DMS153 treated with DMSO at 0.1 percent for 48 hours (cell line): ENCODE measurements around the gene UTF1.
"Not testable (repeated sequence)": the region's sequence is repeated elsewhere in the genome, so short reads cannot be mapped to it uniquely, and the experiment has no call there.

ENCODE experiments used
- DNase-seq: peaks from one replicate; lab custom pipeline; 2025; ENCODE audit not compliant: unreplicated experiment; lab: John Stamatoyannopoulos, UW

Gene UTF1

DNA sequence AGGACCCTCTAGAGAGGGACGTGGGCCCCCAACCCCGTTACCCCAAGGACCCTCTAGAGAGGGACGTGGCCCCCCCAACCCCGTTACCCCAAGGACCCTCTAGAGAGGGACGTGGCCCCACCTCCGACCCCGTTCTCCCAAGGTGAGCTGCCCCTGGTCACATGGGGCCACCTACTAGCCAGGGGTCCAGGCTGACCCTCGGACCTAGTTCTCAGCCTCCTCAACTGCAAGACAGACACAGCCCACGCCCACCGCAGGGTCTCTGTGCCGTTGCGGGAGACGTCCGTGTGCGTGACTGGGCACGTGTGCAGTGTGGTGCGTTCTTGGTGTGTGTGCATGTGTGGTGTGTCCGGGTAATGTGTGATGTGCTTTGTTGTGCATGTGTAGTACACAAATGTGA lies 21.6 kb upstream of the UTF1 start:
- DNase-seq = no peak

DNA sequence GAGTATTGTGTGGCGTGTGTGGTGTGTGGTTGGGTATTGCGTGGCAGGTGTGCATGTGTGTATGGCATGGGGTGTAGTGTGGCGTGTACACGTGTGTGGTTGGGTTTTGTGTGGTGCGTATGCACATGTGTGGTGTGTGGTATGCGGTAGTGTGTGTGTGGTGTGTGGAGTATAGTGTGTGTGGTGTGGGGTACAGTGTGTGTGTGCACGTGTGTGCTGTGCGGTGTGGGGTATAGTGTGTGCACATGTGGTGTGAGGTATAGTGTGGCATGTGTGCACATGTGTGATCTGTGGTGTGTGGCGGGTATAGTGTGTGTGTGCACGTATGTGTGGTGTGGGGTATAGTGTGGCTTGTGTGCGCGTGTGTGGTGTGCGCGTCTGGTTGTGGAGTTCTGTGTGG lies 20.9 kb upstream of the UTF1 start:
- DNase-seq = no peak

DNA sequence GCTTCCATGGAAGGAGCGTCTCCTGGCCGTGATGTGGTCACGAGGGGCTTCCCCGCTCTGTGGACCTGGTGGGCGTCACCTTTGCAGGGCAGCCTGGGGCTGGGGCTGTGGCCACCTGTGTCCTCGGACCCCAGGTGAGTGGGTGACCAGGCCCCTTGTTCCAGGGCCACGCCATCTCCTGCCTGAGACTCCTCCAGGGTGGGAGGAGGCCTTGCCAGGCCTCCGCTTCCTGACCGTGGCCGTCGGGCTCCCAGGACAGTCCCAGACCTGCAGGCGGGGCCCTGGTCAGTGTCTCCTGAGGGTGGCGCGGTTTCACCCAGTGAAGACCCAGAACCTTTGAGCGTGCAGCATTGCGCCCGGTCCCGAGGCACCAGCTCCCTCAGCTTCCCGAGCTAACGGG lies 20.4 kb upstream of the UTF1 start:
- DNase-seq = no peak

DNA sequence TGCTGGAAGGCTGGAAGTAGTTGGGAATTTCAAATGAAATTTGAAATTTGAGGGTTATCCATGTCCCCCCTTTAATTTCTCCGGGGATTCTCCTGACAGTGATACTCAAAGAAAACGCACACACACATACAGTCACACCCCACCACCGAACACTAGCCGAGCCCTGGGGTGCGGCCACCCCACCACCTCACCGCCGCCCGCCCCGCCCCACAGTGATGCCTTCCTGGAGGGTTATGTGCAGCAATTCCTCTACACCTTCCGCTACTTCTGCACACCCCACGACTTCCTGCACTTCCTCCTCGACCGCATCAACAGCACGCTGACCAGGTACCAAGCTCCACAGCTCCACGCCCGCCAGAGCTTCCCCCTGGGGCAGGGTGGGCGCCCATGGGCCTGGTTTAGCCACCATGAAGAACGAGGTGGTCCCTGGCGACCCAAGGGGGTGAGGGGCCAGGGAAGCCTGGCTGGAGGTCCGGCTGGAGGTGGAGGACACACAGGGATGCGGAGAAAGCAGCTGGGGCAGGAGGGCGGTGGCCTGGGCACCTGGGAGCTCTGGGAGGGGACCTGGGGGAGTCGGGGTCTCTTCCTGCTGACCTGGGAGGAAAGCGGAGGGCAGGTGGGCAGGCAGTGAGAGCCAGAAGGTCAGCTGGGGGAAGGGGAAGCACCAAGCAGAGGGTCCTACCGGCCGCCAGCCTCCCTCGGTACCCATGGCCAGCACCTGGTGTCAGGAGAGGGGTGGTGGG lies 19.4 kb upstream of the UTF1 start:
- no peak for DNase-seq

DNA sequence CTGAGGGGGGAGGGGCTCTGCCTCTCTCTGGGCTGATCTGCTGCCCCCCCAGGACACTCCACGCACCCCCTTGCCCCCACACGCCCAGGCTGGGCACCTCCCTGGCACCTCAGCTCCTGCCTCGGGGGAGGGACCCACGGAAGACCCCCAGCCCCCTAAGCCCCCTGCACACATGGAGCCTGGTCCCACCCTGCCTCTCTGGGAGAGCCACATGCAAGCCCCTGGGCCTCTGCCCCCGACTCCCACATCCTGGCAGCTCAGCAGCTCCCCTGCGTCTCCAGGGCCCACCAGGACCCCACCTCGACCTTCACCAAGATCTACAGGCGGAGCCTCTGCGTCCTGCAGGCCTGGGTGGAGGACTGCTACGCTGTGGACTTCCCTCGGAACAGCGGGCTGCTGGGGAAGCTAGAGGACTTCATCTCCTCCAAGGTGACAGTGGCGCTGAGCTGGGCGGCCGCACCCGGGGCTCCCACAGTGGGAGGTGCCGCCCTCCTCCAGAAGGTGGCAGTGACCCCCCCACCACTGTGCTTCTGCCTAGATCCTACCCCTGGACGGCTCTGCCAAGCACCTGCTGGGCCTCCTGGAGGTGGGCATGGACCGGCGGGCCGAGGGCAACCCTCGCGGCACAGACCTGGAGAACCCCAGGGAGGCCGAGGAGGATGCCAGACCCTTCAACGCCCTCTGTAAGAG lies 18.7 kb upstream of the UTF1 start:
- no peak for DNase-seq

DNA sequence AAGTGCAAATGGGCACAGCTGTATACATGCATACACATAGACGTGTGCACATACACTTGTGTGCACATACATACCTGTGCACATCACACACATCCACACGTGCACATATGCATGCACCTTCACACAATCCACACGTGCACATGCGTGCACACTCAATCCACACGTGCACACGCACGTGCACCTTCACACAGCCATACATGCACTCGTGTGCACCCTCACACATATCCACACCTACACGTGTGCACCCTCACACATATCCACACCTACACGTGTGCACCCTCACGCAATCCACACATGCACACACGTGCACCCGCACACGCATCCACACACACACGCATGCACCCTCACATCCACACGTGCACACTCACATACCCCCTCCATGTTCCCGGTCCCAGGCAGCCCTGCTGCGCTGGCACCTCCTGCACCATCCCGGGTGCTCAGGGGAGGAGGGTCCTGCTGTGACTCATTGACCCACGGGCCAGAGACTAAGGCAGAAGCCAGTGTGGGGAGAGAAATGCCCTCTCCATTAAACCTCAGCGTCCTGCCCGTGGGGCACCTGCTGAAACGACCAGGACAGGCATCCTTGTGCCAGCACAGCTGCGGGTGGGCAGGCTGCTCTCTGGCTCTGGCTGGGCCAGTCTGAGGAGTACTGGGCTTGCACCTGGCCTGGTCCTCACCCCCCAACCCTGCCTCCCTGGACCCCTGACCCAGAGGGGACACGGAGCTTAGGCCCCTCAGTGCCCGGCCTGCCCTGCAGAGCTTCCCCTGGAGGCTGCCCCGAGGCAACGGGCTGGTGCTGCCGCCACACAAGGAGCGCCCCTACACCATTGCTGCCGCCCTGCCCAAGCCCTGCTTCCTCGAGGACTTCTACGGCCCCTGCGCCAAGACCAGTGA lies 17.8 kb upstream of the UTF1 start:
- no peak for DNase-seq

DNA sequence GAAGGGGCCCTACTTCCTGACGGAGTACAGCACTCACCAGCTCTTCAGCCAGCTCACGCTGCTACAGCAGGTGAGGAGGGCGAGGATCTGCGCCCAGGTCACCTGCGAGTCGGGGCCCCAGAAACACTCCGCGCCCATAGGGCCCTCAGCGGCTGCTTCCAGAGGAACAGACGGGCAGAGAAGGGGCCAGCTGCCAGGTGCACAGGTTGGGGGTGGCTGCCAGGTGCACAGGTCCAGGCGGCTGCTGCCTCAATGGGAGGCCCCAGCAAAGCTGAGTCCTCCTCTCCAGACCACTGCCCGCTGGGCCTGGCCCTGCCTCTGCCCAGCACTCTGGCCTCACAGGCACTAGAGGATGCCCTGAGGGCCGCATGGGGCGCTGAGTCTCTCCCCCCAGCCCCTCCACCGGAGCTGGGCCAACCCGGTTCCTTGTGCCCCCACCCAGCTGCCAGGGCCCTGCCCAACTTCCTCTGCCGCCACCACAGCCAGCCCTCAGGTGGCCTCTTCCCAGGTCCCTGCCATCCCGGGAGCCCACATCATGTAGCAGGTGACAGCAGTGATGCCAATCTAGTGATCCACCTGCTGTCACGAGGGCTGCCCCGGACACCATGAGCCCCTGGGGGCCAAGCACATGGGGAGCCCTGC lies 17.0 kb upstream of the UTF1 start:
- no peak for DNase-seq

DNA sequence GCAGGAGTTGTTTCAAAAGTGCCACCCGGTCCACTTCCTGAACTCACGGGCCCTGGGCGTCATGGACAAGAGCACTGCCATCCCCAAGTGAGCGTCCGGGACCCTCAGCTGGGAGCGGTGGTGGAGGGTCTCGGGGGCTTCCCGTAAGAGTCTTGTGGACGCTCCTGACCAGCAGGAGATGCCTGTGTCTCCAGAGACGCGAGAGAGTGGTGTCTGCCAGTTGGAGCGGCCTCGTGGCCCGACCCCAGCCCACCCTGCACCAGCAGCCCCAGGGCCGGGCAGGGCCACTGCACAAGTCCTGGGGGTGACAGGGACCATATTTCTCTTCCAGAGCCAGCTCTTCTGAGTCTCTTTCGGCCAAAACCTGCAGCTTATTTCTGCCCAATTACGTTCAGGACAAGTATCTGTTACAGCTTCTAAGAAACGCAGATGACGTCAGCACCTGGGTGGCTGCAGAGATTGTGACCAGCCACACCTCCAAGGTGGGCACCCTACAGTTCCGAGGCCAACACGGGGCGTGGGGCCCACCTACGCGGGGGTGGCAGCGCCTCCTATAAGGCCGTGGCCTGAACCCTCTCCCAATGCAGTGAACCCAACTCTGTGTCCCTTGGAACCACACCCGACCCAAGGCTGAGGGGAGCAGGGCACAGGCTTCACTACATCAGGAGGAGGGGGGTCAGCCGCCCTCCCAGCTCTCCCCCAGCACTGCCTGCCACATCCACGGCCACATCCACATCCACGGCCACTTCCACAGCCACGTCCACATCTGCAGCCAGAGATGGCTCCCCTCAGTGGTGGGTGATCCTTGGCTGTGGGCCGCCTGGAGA lies 16.2 kb upstream of the UTF1 start:
- DNase-seq = no peak

DNA sequence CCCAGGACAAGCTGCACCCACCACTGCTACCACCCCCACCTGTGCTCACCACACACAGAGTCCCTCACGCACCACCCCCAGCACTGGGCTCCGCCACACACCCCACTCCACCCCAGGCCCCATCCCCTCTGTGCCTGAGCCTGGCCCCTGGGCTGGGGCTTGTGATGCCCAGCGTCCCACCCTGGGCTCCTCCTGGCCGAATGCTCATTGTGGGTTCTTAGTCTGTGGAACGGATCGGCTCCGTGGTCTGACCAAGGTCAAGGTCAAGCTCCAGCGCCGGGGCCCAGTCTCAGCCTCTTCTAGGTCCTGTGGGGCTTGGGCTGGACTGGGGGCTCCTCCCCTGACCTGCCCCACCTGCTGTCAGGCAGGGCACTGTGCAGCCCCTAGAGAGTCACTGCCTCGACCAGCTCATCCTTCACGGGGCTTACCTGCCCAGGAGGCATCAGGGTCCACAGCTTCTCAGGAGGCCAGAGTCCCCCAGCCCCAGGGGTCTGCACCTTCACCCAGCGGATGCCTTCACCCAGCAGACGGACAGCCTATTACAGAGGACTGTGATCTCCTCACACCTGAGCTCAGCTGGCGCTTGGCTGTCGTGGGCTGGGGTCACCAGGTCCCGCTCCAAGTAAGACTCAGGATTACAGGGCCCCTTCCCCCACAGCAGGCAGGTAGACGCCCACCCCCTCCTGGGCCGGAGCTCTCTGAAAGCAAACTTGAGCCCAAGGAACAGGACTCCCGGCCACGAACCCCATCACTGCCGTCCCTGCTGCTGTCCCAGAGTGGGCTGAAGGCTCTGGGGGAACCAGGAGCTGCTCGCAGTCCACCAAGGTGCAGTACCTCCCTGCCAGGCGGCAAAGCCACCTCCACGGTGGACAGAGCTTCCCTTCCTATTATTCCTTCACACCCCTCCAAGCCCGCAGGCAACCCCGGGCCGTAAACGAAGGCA lies 15.3 kb upstream of the UTF1 start:
- no peak for DNase-seq

DNA sequence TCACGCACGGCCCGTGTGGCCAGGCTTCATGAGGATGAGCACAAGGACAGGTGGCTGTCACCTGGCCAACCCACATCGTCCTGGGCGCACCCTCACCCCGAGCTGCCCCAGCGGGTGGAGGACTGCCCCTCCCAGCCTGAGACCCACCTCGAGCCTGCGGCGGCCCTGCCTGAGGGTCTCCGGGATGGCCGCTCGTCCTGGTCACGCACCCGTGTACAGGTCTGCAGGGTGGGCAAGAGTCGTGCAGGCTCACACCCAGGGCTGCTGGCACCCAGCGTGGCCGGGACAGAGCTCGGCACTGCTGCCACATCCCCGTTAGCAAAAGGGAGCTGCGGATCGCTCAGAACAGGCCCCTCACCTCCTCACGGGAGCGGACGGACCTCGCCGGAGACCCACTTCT lies 14.4 kb upstream of the UTF1 start:
- no peak for DNase-seq

DNA sequence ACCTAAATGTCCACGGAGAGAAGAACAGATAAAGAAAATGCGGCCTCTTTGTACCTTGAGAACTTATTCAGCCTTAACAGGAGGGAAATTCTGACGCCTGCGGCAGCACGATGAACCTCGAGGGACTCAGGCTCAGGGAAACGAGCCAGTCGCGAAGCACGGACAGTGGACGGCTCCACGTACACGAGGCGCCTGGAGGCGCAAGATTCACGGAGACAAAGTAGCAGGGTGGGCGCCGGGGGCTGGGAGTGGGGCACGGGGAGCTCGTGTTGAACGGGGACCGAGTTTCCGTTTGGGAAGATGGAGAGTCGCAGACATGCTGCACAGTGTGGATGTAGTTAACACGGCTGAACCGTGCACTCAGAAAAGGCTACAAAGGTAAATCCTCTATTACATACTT lies 13.2 kb upstream of the UTF1 start:
- no peak for DNase-seq

DNA sequence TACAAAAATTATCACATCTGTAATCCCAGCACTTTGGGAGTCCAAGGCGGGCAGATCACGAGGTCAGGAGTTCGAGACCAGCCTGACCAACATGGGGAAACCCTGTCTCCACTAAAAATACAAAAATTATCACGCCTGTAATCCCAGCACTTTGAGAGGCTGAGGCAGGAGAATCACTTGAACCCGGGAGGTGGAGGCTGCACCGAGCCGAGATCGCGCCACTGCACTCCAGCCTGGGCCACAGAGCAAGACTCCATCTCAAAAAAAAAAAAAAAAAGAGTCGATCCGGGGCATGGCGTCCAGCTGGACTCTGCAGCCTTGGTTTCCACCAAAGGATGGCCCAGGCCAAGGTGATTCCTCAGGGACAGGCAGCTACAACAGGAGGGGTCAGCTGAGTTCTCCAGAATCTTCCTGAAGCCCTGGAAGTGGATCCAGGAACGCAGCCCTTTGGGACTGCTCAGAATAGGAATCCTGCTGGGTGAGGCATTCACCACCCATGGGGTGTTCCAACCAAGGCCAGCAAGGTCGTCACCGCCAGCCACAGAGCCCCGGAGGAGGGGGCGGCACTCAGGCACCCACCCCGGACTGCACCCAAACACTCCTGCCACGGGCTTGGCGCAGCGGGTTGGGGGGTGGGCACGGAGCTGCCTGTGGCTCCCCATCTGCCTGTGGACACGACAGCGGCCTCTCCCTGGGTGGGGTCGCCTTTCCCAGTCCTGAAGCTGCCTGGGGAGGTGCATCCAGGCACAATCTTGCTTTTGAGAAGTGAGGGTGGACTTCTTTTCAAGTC lies 12.0 kb upstream of the UTF1 start:
- no peak for DNase-seq

DNA sequence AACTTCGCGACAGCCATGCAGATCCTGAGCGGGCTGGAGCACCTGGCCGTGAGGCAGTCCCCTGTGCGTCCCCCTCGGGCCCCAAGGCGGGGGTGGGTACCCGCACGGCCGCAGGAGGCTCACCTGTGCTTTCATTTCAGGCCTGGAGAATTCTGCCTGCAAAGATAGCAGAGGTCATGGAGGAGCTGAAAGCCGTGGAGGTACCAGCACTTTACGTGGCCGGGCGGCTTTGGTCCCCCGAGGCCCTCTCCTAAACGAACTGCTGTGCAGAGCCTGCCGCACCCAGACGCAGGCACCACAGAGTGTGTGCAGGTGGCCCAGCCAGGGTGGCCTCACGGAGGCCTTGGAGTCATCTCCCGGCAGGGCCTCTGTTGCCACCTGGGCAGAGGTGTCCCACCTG lies 11.1 kb upstream of the UTF1 start:
- DNase-seq = no peak

DNA sequence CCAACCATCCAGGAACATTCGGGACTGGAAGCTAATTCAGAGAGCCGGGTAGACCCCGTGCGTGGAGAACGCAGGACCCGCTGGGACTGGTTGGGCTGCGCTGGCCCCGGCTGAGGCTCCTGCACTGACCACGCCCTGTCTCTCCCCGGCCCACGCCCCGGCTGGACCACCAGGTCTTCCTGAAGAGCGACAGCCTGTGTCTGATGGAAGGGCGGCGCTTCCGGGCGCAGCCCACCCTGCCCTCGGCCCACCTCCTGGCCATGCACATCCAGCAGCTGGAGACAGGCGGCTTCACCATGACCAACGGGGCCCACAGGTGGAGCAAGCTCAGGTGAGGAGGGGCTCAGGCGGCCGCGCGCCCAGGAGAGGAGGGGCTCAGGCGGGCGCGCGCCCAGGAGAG lies 10.2 kb upstream of the UTF1 start:
- DNase-seq = no peak

DNA sequence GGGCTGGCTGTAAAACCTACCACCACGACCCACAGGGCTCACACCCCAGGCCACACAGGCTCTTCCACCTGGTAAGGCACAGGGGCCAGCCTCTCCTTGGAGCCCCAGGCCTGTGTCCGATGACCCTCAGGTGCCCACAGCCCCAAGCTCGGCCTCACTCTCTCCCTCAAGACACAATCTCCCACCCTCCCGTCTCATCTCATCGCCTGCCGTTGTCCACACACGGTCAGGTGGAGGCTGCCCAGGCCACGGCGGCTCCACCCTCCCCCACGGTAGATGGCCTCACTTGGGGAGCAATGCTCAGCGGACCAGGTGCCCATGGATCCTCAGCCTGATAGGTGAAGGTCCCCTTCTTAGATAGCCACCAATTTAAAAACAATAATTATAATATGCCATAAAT lies 8.7 kb upstream of the UTF1 start:
- no peak for DNase-seq

DNA sequence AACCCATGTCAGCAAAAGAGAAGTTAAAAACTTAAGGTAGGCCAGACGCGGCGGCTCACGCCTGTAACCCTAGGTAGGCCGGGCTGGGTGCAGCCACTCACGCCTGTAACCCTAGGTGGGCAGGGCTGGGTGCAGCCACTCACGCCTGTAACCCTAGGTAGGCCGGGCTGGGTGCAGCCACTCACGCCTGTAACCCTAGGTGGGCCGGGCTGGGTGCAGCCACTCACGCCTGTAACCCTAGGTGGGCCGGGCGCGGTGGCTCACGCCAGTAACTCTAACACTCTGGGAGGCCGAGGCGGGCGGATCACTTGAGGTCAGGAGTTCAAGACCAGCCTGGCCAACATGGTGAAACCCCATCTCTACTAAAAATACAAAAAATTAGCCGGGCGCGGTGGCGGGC lies 8.3 kb upstream of the UTF1 start:
- DNase-seq = not testable (repeated sequence)

DNA sequence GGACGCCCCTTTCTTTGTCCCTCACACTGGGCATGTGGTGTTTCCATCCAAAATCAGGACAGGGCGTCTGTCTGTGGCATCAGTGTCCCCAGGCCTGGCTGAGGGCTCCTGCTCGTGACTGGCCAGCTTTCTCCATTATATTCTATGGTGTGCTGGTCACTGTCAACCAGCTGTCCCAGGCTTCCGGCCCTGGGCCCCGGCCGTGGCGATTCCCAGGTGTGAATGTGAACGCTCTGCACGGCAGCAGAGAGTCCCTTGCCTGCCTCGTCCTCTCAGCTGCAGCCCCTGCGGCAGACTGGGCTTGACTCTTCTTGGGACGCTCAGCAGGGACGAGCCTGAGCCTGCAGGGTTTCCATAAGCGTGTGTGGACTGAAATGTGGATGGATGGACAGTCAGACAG lies 5.9 kb upstream of the UTF1 start:
- DNase-seq = no peak

DNA sequence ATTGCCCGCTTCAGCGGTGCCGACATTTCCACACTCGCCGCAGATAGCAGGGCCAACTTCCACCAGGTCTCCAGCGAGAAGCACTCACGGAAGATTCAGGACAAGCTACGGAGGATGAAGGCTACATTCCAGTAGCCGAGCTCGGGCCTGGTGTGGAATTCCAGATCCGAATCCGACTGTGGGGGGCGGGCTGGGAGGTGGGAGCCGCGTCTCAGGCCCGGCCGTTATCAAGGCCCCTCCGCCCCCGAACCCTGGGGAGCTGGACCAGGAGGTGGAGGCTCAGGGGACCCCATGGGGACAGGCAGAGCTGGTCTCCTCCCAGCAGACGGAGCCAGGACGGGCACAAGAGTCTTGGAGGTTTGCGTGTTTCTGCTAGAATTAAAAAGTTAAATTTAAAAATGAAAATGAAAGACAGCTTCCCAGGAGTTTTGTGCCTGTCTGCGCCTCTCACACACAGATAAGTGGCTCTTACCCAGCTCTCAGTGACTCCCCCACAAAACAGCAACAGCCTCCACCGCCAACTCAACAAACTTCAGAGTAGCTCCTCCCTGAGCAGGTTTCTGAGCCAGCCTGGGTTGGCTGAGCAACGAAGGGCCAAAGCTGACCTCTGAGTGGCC lies 5.2 kb upstream of the UTF1 start:
- DNase-seq = no peak
